AG08396 (cell line): Measurements from ENCODE around the gene TMEM271.

Source experiments
- DNase-seq: peaks from one replicate; pipeline ENCODE4 v3.0.0; 2012; ENCODE audit warnings: low spot score, mixed read lengths

The TMEM271 gene

DNA sequence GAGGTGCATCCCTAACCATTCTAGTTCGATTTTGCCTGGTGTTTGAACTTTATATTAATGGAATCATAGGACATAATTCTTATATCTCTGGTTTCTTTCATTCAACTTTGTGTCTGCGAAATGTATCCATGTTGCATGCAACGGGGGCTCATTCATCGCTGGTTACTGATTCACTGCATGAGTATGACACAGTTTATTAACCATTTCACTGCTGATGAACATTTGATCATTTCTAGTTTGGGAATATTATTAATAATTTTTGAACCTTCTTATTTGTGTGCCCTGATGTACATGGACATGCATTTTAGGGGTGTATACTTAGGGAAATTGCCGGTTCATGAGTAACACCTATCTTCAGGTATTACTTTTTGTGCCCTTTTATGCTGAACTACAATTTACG is 5.1 kb upstream of the TMEM271 start:
- DNase-seq, result no peak

DNA sequence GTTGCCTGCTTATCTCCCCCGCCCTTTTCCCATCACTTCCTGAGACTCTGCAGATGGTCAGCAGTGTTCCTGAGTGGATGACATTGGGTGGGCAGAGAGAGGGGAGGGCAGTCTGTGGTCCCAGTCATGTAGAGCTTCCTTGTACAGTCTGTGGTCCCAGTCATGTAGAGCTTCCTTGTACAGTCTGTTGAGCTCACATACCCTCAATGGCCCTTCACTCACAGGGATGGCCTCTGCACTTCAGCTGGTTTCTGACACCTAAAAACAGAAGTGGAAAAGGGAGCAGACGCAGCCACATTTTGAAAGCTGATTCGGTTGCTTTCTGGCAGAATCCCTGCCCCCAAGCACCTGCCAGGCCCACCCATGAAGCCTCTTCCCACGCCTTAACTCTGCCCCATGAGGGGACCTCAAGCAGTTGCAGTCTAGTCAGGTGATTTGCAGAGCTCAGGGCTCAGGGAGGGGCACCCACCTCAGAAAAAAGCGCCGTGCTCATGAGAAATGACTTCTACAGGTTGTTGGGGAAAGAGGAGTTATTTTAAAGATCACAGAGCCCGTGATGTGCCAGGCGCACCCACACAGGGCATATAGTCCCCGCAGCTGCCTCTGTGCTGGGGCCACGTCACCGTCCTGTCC is 3.6 kb upstream of the TMEM271 start:
- peak; percentile 2 for DNase-seq

DNA sequence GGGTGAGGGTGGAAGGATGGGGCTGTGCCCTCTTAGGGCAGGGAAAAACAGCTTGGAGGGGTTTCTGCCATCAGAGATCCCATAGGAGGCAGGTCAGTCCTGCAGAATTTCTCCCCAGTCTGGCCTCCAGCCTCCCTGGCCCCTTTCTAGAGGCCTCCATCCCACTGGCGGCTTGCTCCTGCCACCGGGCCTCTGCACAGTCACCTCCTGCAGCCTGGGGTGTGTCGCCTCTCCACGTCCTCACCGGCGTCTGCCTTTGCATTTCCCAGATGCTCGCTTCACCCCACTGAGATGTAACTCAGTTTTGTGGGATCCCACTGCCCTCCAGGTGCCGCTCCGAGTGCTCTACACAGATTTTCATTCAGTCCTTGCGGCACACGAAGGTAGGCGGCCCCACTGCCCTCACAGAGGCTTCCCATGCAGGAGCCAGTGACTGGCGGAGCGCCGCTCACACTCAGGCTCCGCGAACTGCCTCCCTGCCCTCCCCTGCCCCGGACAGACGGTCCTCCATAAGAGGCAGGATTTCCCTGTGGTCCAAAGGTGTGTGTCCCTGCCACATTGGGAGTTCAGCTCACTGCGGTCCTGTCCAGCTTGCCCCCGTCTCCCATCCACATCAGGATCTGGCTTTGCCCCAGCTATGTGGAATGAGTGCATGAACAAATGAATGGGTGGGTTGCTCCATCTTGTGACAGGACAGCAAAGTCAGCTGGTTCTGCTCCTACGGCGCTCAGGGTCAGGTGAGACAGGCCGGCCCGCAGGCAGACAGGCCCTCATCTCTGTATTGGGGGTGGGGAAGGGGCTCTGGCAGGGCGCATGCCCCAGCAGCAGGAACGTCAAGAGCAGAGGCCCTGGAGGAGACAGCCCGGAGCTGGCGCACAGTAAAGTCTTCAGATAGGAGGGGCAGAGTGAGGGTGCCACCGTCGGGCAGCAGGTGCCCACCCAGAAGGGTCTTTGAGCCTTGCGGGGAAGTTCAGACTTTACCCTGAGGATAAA is 2.7 kb upstream of the TMEM271 start:
- no peak for DNase-seq

DNA sequence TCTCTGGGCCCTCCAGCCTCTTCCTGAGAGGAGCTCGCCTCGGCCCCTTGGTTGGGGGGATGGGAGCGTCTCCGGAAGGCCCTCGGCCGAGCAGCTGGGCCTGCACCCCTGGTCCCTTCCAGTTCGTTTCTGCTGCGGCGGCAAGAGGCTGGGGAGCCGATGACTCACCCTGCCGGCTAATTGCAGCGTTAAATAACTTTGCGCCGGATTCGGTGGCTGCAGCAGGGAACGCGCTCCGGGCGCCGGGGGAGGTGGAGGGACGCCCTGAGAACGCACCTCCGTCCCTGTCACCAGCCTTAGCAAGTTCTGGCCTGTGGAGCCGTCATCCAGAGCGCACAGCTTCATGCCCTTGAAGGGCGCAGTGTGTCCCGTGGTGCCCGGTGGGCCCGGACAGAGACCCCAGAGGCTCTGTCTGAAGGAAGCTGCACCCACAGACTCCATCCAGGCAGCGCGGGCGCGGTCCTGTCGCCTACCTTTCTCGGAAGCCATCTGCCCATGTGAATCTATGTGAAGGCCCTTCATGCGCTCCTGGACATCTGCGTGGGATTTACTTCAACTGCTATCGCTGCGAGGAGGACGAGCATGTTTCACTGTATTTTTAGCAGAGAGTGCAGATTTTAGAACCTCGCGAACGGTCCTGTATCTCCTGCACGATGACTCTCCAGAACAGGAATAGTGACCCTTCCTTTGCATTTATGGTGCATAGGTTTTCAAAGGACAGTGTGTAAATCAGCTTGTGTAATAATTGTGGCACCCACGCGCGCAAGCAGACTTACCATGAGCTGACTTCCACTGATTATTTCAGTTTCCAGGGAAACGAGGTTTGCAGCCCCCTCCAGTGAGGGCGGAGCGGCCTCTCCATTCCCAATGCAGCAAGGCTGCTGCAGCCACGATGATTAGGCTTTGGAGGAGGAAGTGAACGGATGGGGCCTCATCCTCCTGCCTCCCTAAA is 1.7 kb upstream of the TMEM271 start:
- DNase-seq, result peak; percentile 59

DNA sequence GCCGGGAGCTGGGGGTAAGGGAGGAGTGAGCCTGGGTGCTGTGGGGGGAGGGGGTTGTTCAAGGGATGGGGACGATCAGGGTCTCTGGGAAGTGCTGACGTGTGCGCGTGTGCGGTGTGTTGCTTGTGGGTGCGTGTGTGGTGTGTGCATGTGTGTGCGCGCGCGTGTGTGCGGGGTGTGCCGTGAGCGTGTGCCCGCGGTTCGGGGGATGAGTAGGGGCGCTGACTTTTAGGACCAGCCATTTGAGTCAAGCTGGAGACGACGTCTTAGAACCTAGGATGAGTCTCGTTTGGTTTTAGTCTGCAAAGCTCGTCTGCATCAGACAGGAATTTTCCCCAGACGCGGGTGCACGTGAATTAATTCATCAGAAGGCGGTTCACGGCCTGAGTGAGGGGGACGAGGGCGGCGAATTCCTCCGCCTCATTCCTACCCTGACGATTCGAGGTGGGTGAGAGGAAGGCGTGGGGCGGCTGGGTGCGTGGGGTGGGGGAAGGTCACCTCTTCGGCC is 950 bp upstream of the TMEM271 start:
- DNase-seq, result no peak

DNA sequence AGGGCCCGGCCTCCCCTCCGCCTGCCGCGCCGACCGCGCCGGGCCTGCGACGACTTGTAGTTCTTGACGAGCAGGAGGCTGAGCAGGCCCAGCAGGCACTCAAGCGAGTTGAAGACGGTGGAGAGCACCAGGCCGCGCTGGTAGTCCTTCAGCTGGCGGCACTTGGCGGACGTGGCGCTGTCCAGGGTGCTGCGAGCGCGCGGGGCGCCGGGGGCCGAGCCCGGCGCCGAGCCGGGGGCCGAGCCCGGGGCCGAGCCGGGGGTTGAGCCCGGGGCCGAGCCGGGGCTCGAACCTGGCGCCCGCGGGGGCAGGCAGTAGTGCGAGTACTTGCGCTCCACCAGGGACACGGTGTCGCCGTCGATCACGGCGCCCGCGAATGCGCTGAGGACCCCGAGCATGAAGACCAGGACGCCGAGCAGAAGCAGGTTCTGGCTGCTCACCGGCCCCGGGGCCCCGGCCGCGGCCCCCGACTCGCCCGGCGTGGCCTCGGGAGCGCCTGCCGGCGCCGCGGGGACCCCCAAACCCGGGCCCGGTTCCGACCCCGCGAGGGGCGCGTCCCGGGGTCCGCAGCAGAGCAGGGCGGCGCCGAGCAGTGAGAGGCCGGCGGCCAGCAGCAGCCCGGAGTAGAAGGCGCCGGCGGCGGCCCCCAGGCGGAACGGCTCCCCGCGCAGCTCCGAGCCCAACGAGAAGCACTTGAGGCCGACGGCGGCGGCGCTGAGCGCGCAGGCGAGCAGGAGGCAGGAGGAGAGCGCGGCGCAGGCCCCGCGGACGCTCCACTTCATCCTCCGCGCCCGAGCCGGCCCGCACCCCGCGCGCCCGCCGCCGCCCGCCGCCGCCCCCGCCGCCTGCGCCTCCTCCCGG is 584 bp downstream of the TMEM271 start:
- DNase-seq, result peak; percentile 87

DNA sequence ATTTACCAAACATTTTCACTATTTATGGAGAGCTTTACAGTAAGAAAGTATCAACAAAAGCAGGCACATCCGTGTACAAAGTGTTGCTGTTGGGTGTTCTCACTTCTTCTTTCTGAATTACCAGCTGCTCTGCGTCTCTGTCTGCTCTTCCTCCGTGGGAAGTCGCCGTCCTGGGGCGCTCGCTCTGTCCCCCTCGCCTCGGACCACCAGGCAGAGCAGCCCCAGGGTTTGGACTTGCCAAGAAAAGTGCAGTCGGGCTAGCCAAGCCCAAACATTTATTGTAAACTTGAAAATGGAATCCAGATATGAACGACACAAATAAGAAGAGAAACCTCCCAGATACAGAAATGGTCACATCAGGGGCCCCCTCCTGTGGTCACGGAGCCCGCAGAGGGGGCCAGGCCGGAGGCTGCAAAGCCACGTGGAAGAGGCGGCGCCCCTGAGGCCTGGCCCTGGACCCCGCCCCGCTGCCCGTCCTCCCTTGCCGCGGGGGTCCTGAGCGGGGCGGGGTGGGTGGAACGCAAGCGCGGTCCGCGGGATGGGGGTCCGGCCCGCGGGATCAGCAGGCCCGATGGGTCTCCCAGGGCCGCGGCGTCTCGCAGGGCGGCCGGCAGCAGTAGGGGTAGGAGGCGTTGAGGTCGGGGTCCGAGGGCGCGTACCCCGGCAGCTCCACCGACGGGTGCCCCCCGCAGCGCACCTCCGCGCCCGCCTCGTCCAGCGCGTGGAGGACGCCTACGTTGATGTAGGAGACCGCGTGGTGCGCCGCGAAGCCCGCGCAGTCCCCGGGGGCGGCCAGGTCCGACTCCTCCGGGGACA is 1.5 kb downstream of the TMEM271 start:
- DNase-seq, result no peak

DNA sequence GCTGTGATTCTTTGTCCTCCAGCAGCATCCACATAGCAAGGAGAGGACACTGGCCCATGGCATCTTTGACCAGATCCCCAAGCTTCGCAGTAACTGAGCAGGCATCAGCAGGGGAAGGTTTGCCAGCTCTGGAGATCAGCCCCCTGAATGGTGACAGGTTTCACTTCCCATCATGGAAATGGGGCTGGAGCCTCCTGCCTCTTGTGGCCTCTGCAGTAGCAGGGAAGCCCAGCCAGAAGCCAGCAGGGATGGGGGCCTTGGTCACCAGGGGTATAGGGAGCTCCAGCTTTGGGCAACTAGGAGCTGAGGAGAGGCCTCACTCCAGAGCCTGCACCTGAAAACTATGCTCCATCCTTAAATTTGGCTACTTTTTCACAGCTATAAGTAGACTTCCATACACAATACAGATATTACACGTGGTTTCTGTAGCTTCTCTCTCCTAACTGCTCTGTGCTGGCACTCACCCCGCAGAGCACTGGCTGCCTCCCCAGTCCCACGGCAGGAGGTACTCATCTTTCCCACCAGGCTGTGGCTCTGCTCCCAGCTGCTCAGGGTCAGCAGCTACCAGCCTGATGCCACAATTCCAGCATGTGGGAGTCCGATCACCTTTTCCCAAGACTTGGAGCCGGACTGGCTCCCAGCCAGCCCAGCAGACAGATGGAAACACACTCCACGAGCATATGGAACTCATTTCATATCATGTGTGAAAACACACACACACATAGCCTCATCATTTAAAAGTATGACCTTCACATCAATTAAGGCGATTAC is 2.8 kb downstream of the TMEM271 start:
- no peak for DNase-seq

DNA sequence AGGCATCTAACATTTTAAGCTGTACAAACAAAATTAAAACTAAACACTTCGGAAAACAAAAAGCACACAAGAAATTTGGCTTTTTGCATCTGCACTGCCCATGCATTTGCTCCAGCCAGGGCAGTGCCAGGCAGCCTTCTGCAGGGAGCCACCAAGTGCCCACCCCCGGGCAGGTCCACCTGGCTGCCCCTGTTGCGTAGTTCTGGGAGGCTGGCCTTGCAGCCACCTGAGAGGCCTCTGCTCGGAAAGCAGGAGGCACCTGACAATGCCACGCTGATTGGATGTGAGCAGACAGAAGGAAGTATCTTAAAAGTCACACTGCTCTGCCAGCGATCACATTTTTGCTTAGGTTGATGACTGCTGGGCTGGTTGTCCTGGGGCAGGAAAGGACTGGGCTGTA is 3.5 kb downstream of the TMEM271 start:
- DNase-seq, result no peak

DNA sequence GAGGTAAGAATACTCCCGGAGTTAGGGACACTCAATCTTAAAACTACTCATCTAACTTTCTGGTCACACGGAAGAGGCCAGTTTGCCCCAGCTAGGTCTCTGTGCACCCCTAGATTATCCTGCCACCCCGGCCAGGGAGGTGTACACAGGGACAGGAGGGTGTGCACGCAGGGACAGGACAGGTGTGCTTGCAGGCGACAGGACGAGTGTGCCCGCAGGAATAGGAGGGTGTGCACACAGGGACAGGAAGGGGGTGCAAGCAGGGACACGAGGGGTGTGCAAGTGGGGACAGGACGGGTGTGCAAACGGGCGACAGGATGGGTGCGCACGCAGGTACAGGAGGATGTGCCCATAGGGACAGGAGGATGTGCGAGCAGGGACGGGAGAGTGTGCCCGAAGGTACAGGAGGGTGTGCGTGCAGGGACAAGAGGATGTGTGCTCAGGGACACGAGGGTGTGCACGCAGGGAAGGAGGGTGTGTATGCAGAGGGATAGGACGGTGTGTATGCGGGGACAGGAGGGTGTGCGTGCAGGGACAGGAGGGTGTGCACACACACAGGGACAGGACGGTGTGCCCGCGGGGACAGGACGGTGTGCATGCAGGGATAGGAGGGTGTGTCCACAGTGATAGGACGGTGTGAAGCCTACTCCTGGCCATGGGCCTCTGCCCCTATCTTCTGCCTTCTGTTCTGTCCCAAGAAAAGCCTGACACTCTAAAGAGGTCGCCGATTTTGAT is 4.1 kb downstream of the TMEM271 start:
- DNase-seq, result no peak

DNA sequence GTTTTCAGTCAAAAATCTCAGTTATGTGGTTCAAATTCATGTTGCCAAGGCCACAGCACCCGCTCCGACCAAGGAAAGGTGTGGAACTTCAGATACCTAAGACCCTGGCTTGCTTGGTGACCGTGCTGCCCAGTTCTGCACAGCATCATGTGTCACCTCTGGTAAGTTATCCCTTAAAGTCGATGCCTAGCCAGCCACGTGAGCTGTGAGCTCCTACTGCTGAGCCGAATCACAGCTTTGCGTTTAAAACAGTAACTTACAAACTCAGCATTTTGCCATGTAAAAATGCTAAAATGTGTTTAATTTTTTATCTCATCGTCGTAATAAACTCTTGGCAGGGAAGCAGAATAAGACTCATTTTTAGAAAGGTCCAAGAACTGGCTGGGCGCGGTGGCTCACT is 5.3 kb downstream of the TMEM271 start:
- no peak for DNase-seq

DNA sequence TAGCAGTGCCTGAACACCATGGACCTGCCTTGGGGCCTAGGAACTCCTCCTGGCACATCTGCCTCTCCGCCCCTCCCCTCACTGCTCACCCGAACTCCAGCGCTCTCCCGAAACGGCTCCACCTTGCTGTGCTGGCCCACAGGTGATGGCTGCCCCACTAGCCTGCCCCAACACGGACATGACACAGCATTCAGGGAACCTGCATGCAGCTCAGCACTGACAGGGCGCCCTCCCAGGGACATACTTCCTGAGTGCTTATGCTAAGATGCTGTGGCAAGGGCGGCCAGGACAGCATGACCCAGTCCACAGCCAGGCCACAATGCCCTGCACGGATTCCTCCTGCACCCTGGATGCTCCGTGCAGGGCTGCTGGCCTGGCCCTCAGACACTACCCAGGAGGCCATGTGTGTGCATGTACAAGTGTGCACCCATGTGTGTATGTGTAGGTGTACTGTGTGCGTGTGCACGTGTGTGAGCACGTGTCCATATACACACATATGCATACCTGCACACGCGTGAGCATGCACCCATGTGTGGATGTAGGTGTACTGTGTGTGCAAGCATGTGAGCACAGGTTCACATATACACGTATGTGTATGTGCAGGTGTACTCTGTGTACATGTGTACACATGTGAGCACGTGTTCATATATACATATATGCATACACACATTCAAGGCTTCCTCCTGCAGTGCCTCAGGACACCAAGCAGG is 6.0 kb downstream of the TMEM271 start:
- DNase-seq, result no peak

DNA sequence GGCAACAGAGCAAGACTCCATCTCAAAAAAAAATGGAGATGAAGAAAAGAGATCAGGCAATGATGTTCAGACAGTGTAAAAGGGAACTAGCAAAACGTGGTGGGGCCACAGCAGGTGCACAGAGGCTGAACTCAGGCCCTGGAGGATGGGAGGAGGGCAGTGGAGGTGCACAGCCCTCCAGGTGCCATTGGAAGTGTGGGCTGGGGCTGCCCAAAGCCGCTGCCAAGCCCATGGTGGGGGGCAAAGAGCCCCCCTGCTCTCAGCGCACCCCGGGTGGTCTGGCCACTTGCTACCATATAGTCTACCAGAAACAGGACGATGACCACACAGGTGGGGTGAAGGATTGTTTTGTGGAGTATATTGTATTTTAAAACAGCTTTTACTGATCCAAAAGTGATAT is 7.1 kb downstream of the TMEM271 start:
- no peak for DNase-seq

DNA sequence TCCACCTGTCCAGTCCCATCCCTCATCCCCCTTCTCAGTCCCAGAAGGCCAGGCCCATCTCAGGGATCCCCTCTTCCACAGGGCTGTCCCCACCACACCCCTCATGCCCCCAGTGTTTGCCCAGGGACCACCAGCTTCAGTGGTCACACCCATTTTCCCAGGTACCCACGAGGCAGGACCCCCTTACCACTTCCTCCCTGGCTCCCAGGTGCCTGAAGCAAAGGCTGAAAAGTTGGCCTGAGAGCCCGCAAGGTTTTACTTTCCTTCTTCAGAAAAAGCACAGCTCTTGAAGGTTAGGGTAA is 7.8 kb downstream of the TMEM271 start:
- DNase-seq, result no peak

DNA sequence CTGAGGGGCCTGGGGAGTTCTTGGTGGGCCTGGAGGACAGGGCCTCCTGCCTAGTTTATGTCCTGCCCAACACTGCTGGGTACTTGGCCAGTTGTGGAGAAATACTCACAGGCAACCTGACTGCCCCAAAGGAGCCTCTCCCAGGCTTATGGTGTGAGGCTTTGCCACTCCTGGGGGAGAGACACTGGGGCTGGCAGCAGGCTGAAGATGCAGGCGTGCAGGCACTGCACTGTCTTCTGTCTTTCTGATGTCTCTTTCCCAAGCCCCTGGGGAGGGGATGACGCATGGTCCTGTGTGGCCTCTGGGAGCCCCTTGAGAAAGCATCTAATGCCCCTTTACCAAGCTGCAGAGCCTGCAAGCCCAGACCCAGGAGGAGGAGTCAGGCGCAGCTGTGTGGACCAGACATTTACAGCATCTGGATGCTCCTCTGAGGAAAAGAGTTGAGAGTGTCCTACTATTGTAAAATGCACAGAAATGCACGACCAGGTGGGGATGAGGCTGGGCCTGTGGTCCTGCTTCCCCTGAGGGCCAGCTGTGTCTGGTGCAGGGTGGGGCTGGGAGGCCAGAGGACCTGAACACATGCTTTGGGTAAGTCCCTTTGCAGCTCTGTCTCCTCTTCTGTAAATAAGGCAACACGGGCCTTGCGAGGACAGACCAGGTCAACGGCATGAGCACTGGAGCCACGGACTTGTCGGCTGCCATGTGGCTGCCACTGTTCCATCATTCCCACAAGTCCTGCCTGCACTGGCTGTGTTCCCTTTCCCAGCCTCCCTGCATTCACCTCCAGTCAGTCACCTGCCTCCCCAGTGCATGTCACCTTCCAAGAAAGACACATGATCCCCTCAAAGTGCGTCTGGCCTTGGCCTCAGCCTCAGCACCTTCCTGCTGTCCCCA is 8.4 kb downstream of the TMEM271 start:
- no peak for DNase-seq

DNA sequence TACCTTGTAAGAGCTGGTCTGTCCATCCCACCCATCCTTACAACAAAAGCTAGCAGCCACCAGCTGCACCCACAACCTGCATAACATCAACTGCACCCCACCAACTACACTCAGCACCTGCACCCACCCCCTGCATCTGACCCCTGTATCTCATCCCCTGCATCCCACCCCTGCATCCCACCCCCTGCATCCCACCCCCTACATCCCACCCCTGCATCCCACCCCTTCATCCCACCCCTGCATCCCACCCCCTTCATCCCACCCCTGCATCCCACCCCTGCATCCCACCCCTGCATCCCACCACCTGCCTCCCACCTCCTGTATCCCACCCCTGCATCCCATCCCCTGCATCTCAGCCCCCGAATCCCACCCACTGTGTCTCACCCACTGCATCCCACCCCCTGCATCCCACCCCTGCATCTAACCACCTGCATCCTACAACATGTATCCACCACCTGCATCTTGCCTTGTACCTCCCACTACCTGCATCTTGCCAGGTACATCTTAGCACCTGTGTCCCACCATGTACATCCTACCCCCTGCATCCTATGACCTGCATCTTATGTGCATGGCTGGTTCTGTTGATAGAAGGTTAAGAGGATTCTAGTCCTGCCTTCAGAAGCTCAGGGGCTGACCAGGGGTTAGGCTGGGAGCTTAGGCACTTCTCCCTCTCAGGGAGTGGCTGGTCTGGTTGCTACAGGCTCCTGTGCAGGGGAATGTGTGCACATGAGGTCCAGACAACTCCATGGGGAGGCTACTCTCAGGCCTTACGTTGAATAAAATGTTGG is 9.4 kb downstream of the TMEM271 start:
- DNase-seq, result peak; percentile 50
